Neural cell (in vitro differentiated cells): ENCODE measurements around the gene ARL3.

ENCODE experiments used
- EZH2 ChIP-seq: fragments of 200-600, 300-800 bp; shearing (Covaris generic), sonication (generic); IDR thresholded peaks from 2 replicates; pipeline ENCODE4 v1.6.1; 2014; ENCODE audit warnings: antibody characterized with exemption, low read length, borderline replicate concordance, mild to moderate bottlenecking; ENCODE audit not compliant: insufficient read depth, poor library complexity, severe bottlenecking
- POLR2AphosphoS5 ChIP-seq: IDR thresholded peaks from 2 replicates; pipeline ENCODE4 v1.6.1; 2012
- RAD21 ChIP-seq: fragments of 450-650 bp; conservative IDR thresholded peaks from 2 replicates; pipeline ENCODE4 v1.6.1; 2014; ENCODE audit warnings: antibody characterized with exemption, mild to moderate bottlenecking, moderate library complexity
- SMC3 ChIP-seq: fragments of 450-650 bp; conservative IDR thresholded peaks from 2 replicates; pipeline ENCODE4 v1.6.1; 2014; ENCODE audit warnings: antibody characterized with exemption, mild to moderate bottlenecking, moderate library complexity; ENCODE audit not compliant: poor library complexity
- TF ChIP-seq, protein P1 (sequence below): fragments of 450-650 bp; IDR thresholded peaks from 2 replicates; pipeline ENCODE4 v1.5.1; 2014; ENCODE audit warnings: antibody characterized with exemption, mild to moderate bottlenecking, moderate library complexity; ENCODE audit not compliant: poor library complexity, severe bottlenecking
- TF ChIP-seq, protein P2 (sequence below): IDR thresholded peaks from 2 replicates; pipeline ENCODE4 v1.6.1; 2012; ENCODE audit warnings: borderline replicate concordance

- TF ChIP-seq, protein P1, sequence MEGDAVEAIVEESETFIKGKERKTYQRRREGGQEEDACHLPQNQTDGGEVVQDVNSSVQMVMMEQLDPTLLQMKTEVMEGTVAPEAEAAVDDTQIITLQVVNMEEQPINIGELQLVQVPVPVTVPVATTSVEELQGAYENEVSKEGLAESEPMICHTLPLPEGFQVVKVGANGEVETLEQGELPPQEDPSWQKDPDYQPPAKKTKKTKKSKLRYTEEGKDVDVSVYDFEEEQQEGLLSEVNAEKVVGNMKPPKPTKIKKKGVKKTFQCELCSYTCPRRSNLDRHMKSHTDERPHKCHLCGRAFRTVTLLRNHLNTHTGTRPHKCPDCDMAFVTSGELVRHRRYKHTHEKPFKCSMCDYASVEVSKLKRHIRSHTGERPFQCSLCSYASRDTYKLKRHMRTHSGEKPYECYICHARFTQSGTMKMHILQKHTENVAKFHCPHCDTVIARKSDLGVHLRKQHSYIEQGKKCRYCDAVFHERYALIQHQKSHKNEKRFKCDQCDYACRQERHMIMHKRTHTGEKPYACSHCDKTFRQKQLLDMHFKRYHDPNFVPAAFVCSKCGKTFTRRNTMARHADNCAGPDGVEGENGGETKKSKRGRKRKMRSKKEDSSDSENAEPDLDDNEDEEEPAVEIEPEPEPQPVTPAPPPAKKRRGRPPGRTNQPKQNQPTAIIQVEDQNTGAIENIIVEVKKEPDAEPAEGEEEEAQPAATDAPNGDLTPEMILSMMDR = no peak
- TF ChIP-seq, protein P2, sequence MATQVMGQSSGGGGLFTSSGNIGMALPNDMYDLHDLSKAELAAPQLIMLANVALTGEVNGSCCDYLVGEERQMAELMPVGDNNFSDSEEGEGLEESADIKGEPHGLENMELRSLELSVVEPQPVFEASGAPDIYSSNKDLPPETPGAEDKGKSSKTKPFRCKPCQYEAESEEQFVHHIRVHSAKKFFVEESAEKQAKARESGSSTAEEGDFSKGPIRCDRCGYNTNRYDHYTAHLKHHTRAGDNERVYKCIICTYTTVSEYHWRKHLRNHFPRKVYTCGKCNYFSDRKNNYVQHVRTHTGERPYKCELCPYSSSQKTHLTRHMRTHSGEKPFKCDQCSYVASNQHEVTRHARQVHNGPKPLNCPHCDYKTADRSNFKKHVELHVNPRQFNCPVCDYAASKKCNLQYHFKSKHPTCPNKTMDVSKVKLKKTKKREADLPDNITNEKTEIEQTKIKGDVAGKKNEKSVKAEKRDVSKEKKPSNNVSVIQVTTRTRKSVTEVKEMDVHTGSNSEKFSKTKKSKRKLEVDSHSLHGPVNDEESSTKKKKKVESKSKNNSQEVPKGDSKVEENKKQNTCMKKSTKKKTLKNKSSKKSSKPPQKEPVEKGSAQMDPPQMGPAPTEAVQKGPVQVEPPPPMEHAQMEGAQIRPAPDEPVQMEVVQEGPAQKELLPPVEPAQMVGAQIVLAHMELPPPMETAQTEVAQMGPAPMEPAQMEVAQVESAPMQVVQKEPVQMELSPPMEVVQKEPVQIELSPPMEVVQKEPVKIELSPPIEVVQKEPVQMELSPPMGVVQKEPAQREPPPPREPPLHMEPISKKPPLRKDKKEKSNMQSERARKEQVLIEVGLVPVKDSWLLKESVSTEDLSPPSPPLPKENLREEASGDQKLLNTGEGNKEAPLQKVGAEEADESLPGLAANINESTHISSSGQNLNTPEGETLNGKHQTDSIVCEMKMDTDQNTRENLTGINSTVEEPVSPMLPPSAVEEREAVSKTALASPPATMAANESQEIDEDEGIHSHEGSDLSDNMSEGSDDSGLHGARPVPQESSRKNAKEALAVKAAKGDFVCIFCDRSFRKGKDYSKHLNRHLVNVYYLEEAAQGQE = no peak
- TF ChIP-seq SMC3 (no peak), POLR2AphosphoS5 (no peak), EZH2 (no peak), RAD21 (no peak)
Measured at GRCh38 chr10:102633287-102633686, 80.9 kb downstream of the ARL3 start.
